SK-N-MC (cell line): ENCODE data around the gene LHFPL5.

ENCODE experiments used
- EZH2 ChIP-seq: fragments of 200-600 bp; sonication (generic); IDR thresholded peaks from one replicate; pipeline ENCODE4 v1.6.1; 2017; ENCODE audit warnings: antibody characterized with exemption
- FOXP2 ChIP-seq: optimal IDR thresholded peaks from 2 replicates; pipeline ENCODE3; 2011; ENCODE audit warnings: mild to moderate bottlenecking, moderate library complexity; ENCODE audit not compliant: insufficient read depth; ENCODE audit errors: extremely low read length, control extremely low read depth
- POLR2AphosphoS5 ChIP-seq: IDR thresholded peaks from 2 replicates; pipeline ENCODE4 v1.6.1; 2012; ENCODE audit warnings: mild to moderate bottlenecking, low read depth, low read length, borderline replicate concordance

GRCh38 chr6:35769211-35769610 lies 35.9 kb upstream of the LHFPL5 start:
- TF ChIP-seq POLR2AphosphoS5, result no peak
- TF ChIP-seq EZH2, result no peak
- TF ChIP-seq FOXP2, result no peak
